Effector memory CD8-positive, alpha-beta T cell (primary cell): ENCODE data around the gene ZEB1.
"Not testable (repeated sequence)": the region's sequence is repeated elsewhere in the genome, so short reads cannot be mapped to it uniquely, and the experiment has no call there.

Experiments used
- ATAC-seq: fragments of 150-1000 bp; cut with Tn5 transposase; replicated peaks from 2 replicates; pipeline ENCODE4 v1.10.0; 2021; ENCODE audit warnings: mild to moderate bottlenecking, moderate library complexity
- DNase-seq, 3 experiments: peaks; one replicate each; pipeline ENCODE4 v3.0.0; 2021
- H3K27ac Mint-ChIP-seq, 2 donors: one replicate each; pipeline ENCODE4 v1.8.0; 2022; ENCODE audit warnings: mild to moderate bottlenecking in 2 of 2, mixed read lengths in 2 of 2, moderate library complexity in 2 of 2
- H3K27me3 Mint-ChIP-seq, 2 donors: one replicate each; pipeline ENCODE4 v1.8.0; 2022; ENCODE audit warnings: mixed read lengths in 2 of 2
- H3K36me3 Mint-ChIP-seq: one replicate; pipeline ENCODE4 v1.8.0; 2022; ENCODE audit warnings: mild to moderate bottlenecking, moderate library complexity, mixed read lengths; ENCODE audit not compliant: insufficient read depth
- H3K4me1 Mint-ChIP-seq, 2 donors: one replicate each; pipeline ENCODE4 v1.8.0; 2022; ENCODE audit warnings: low read depth in 2 of 2, mixed read lengths in 2 of 2
- H3K4me3 Mint-ChIP-seq, 2 donors: one replicate each; pipeline ENCODE4 v1.8.0; 2022; ENCODE audit warnings: mild to moderate bottlenecking in 2 of 2, mixed read lengths in 2 of 2, moderate library complexity in 2 of 2
- H3K9me3 Mint-ChIP-seq, 2 donors: one replicate each; pipeline ENCODE4 v1.8.0; 2022; ENCODE audit warnings: mixed read lengths in 2 of 2

The ZEB1 gene

DNA sequence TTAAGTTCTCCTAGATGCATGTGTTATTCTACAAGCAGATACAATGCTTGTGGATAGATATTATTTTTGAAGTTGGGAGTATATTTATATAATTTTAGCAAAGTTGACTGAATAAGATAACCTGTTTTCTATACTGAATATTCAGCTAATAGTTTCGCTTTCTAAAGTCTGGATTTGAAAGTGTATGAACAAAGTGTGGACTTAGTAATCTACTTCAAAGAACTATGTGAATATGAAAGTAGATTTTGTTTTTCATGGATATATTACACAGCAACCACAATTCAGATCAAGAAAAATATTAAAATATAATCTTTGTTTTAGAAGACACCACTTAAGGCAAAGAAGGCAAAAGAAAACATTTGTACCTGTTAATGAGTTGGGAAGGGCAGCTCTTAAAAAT lies 78.8 kb downstream of the ZEB1 start:
- Mint-ChIP-seq H3K9me3 (no peaks in the 10 kb centered on the region), H3K4me3 (no peak overlapping the region), H3K27me3 (no peaks in the 10 kb centered on the region), H3K27ac (no peak overlapping the region), H3K4me1 (peaks cover 21 to 45% of the 10 kb centered on the region in 2 donors), H3K36me3 (no peaks in the 10 kb centered on the region)
- no peak for ATAC-seq
- DNase-seq = no peak

DNA sequence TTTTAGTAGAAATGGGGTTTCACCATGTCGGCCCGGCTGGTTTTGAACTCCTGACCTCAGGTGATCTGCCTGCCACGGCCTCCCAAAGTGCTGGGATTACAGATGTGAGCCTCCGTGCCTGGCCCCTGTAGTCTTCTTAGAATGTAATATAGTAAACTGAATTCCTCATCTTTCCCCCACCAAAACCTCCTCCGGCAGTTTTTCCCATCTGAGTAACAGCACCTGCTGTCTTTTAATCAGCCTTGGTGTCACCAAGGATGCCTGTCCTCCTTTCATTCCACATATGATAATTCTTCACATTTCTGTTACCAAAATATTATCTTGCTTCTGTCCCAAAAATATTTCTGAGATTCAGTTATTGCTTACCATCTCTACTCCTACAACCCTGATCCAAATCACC lies 80.2 kb downstream of the ZEB1 start:
- H3K4me3 Mint-ChIP-seq = no peak overlapping the region
- no peak for DNase-seq
- H3K36me3 Mint-ChIP-seq = no peaks in the 10 kb centered on the region
- no peak for ATAC-seq
- no peaks in the 10 kb centered on the region for H3K9me3 Mint-ChIP-seq
- no peaks in the 10 kb centered on the region for H3K27me3 Mint-ChIP-seq
- H3K4me1 Mint-ChIP-seq = peaks cover 19 to 41% of the 10 kb centered on the region in 2 donors
- peak overlapping the region in 1 of 2 donors; percentile 25 for H3K27ac Mint-ChIP-seq

DNA sequence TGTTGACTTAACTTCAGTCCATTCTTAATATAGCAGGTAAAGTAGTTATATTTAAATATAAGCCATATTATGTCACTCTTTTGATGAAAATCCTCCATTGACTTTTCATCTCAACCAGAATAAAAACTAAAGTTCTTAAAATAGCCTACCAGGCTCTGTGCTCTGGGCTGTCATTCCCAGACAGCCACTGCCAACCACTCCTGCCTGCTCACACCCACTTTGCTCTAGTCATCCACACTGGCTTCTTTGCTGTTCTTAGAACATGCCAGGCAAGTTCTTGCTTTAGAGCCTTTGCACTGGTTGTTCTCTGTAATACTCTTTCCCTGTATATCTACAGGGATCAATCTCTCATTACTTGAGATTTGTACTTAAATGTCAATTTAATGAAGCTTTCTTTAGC lies 80.6 kb downstream of the ZEB1 start:
- Mint-ChIP-seq H3K4me1 (peaks cover 19 to 42% of the 10 kb centered on the region in 2 donors), H3K27ac (peak overlapping the region; percentile 24 to 25), H3K27me3 (no peaks in the 10 kb centered on the region), H3K36me3 (no peaks in the 10 kb centered on the region), H3K9me3 (no peaks in the 10 kb centered on the region), H3K4me3 (no peak overlapping the region)
- no peak for ATAC-seq
- DNase-seq = no peak

- Mint-ChIP-seq H3K27me3 (no peaks in the 10 kb centered on the region), H3K36me3 (no peaks in the 10 kb centered on the region), H3K9me3 (no peaks in the 10 kb centered on the region), H3K4me3 (no peak overlapping the region), H3K4me1 (peaks cover 20 to 33% of the 10 kb centered on the region in 2 donors), H3K27ac (peak overlapping the region in 1 of 2 donors; percentile 64)
- no peak for ATAC-seq
- DNase-seq = no peak
These were observed 82.3 kb downstream of the ZEB1 start for GRCh38 chr10:31401287-31401686.

GRCh38 chr10:31404640-31405039 lies 85.6 kb downstream of the ZEB1 start:
- no peaks in the 10 kb centered on the region for H3K9me3 Mint-ChIP-seq
- ATAC-seq = peak; percentile 58
- DNase-seq = no peak
- peaks cover 17 to 28% of the 10 kb centered on the region in 2 donors for H3K4me1 Mint-ChIP-seq
- H3K27me3 Mint-ChIP-seq = no peaks in the 10 kb centered on the region
- H3K27ac Mint-ChIP-seq = peak overlapping the region; percentile 29 to 33
- H3K4me3 Mint-ChIP-seq = no peak overlapping the region
- no peaks in the 10 kb centered on the region for H3K36me3 Mint-ChIP-seq

- ATAC-seq, H3K27me3 Mint-ChIP-seq, DNase-seq, H3K4me3 Mint-ChIP-seq, H3K36me3 Mint-ChIP-seq, H3K27ac Mint-ChIP-seq, H3K9me3 Mint-ChIP-seq: not testable (repeated sequence)
- peaks cover 22 to 33% of the 10 kb centered on the region in 2 donors for H3K4me1 Mint-ChIP-seq
These were observed 86.8 kb downstream of the ZEB1 start for GRCh38 chr10:31405829-31406228.

GRCh38 chr10:31412397-31412796 lies 93.4 kb downstream of the ZEB1 start:
- DNase-seq, H3K27ac Mint-ChIP-seq, H3K9me3 Mint-ChIP-seq, H3K36me3 Mint-ChIP-seq, H3K4me3 Mint-ChIP-seq, H3K27me3 Mint-ChIP-seq, ATAC-seq: not testable (repeated sequence)
- peaks cover 24 to 38% of the 10 kb centered on the region in 2 donors for H3K4me1 Mint-ChIP-seq

DNA sequence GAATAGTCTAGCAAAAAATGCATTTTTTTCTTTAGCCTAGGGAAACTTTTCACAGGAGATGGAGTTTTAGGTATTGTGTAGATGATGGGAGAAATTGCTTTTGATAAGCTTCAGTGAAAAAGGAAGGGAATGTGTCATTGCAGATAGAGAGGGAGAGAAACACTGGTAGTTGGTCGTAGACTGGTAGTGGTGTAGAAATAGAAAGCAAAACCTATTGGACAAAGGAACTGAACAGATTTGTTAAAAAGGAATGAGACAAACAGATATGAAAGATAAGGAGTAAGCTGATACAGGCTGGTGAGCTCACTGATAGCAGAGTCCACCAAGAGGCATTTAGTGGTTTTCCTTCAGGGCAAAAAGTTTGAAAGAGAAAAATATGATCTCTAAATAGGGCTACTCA lies 94.3 kb downstream of the ZEB1 start:
- no peak for ATAC-seq
- H3K4me1 Mint-ChIP-seq = peaks cover 30 to 45% of the 10 kb centered on the region in 2 donors
- H3K27me3 Mint-ChIP-seq = no peaks in the 10 kb centered on the region
- no peak overlapping the region for H3K27ac Mint-ChIP-seq
- H3K4me3 Mint-ChIP-seq = no peak overlapping the region
- H3K9me3 Mint-ChIP-seq = no peaks in the 10 kb centered on the region
- peaks cover 3% of the 10 kb centered on the region for H3K36me3 Mint-ChIP-seq
- DNase-seq = no peak

- Mint-ChIP-seq H3K9me3 (no peaks in the 10 kb centered on the region), H3K27me3 (no peaks in the 10 kb centered on the region), H3K4me3 (no peak overlapping the region), H3K4me1 (peaks cover 32 to 42% of the 10 kb centered on the region in 2 donors), H3K27ac (no peak overlapping the region), H3K36me3 (no peaks in the 10 kb centered on the region)
- ATAC-seq (no peak), DNase-seq (no peak)
These were observed 99.5 kb downstream of the ZEB1 start for GRCh38 chr10:31418481-31418880.

DNA sequence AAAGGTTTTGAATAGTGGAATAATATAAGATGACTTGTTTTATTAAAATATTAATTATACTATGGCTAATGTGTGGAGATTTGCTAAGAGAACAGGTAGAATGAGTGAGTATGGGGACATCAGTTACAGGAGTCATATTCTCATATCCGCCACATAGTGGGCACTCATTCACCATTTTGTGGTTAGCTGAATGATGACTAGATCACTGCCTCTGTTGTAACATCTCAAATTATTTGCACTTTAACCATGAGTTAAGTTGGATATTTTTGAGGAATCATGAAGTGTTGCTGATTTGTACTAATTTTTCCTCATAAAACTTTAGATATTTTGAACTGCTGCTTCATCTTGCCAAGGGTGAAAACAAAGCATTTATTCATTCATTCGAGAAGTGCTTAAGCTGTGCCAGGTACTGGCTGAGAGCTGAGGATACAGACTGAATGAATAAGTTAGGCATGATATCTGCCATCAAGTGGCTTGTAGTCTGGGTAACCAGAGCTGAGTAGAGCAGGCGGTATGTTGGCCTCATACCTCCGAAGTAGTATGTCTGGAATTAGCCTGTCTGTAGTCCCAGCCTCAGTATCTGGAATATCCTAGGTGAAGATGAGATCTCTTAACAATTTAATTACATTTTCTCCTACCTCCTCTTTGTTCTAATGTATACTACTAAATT lies 100.5 kb downstream of the ZEB1 start:
- Mint-ChIP-seq H3K4me1 (peaks cover 29 to 38% of the 10 kb centered on the region in 2 donors), H3K27ac (no peak overlapping the region), H3K27me3 (no peaks in the 10 kb centered on the region), H3K4me3 (no peak overlapping the region), H3K9me3 (no peaks in the 10 kb centered on the region), H3K36me3 (no peaks in the 10 kb centered on the region)
- ATAC-seq (no peak), DNase-seq (no peak)

DNA sequence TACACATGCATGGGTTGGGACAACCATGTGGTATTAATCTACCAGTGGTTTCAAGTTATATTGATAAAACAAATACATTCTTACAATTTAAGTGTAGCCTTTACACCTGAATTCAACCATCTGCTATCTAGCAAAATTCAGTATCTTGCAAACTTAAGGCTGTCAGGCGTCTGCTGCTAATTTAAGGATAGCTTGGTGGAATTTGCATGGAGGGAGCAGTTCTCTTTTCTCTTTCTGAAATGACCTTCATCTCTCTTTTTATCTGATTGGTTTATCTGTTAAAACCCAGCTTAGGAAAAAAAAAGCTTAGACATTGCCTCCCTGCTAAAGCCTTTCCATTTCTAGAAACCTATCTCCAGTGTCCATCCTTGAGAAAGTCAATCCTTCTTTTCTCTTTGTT lies 102.3 kb downstream of the ZEB1 start:
- H3K4me1 Mint-ChIP-seq = peaks cover 29 to 32% of the 10 kb centered on the region in 2 donors
- no peak overlapping the region for H3K4me3 Mint-ChIP-seq
- H3K27ac Mint-ChIP-seq = no peak overlapping the region
- no peaks in the 10 kb centered on the region for H3K27me3 Mint-ChIP-seq
- no peak for ATAC-seq
- H3K36me3 Mint-ChIP-seq = no peaks in the 10 kb centered on the region
- no peak for DNase-seq
- H3K9me3 Mint-ChIP-seq = no peaks in the 10 kb centered on the region

DNA sequence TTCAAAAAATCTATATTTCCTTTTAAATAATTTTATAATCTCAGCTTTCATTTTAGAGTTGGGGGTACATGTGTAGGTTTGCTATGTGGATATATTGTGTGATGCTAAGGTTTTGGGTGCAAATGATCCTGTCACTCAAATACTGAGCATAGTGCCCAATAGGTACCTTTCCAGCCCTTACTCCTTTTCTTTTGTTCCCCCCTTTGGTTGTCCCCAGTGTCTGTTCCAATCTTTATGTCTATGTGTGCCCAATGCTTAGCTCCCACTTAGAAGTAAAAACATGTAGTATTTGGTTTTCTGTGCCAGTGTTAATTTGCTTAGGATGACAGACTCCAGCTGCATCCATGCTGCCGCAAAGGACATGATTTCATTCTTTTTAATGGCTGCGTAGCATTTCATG lies 103.6 kb downstream of the ZEB1 start:
- no peak overlapping the region for H3K27ac Mint-ChIP-seq
- H3K4me3 Mint-ChIP-seq = no peak overlapping the region
- H3K4me1 Mint-ChIP-seq = peaks cover 24 to 27% of the 10 kb centered on the region in 2 donors
- H3K9me3 Mint-ChIP-seq = no peaks in the 10 kb centered on the region
- no peaks in the 10 kb centered on the region for H3K27me3 Mint-ChIP-seq
- ATAC-seq (no peak), DNase-seq (no peak)
- H3K36me3 Mint-ChIP-seq = no peaks in the 10 kb centered on the region

GRCh38 chr10:31424473-31424872 lies 105.5 kb downstream of the ZEB1 start:
- Mint-ChIP-seq H3K27ac (no peak overlapping the region), H3K27me3 (no peaks in the 10 kb centered on the region), H3K9me3 (peaks cover 0 to 6% of the 10 kb centered on the region in 2 donors), H3K4me3 (no peak overlapping the region), H3K4me1 (peaks cover 30 to 33% of the 10 kb centered on the region in 2 donors), H3K36me3 (no peaks in the 10 kb centered on the region)
- ATAC-seq (no peak), DNase-seq (no peak)

- H3K36me3 Mint-ChIP-seq = no peaks in the 10 kb centered on the region
- peaks cover 21 to 24% of the 10 kb centered on the region in 2 donors for H3K4me1 Mint-ChIP-seq
- H3K27me3 Mint-ChIP-seq = no peaks in the 10 kb centered on the region
- ATAC-seq = no peak
- no peak overlapping the region for H3K4me3 Mint-ChIP-seq
- no peak for DNase-seq
- H3K9me3 Mint-ChIP-seq = peaks cover 0 to 6% of the 10 kb centered on the region in 2 donors
- no peak overlapping the region for H3K27ac Mint-ChIP-seq
These were observed 107.4 kb downstream of the ZEB1 start for GRCh38 chr10:31426401-31426800.
